Tibial artery (tissue), 4 donors: ENCODE measurements around the gene COX19.
"Not testable (repeated sequence)": the region's sequence is repeated elsewhere in the genome, so short reads cannot be mapped to it uniquely, and the experiment has no call there.

Experiments
- DNase-seq, 2 donors: peaks; one replicate each; pipeline ENCODE4 v3.0.0-alpha.2; 2019
- H3K27ac ChIP-seq, 2 donors: fragments of 200-600 bp; sonication (generic) in 1 of 2; 1 replicate in 1 of 2; 2 replicates in 1 of 2; pipeline ENCODE4 v1.5.1; 2018 to 2019; ENCODE audit warnings: mild to moderate bottlenecking in 1 of 2
- H3K27me3 ChIP-seq, 2 donors: fragments of 200-600 bp; sonication (generic) in 1 of 2; one replicate each; pipeline versions ENCODE4 v1.5.1 to v1.6.0; 2016 to 2019
- H3K36me3 ChIP-seq, 3 donors: fragments of 200-600 bp; sonication (generic) in 2 of 3; one replicate each; pipeline ENCODE4 v1.5.1; 2016 to 2019; ENCODE audit warnings: mild to moderate bottlenecking in 2 of 3
- H3K4me1 ChIP-seq, 4 donors: fragments of 200-600 bp; sonication (generic) in 2 of 4; 1 replicate in 3 of 4; 2 replicates in 1 of 4; pipeline ENCODE4 v1.5.1; 2016 to 2019
- H3K4me3 ChIP-seq, 2 donors: fragments of 200-600 bp; sonication (generic) in 1 of 2; 1 replicate in 1 of 2; 2 replicates in 1 of 2; pipeline ENCODE4 v1.5.1; 2018 to 2019; ENCODE audit warnings: mild to moderate bottlenecking in 2 of 2
- H3K9me3 ChIP-seq, 3 donors: fragments of 200-600 bp; sonication (generic) in 1 of 3; one replicate each; pipeline ENCODE4 v1.5.1; 2016 to 2019
- CTCF ChIP-seq, 2 experiments: fragments of 200-600 bp in 1 of 2; fragments of 450-650 bp in 1 of 2; IDR thresholded peaks; one replicate each; pipeline ENCODE4 v1.5.1; 2017 to 2019; ENCODE audit warnings: antibody characterized with exemption in 2 of 2, mild to moderate bottlenecking in 1 of 2, moderate library complexity in 1 of 2
- intact Hi-C: fragments of 100-400 bp; cut with DNase I; formaldehyde crosslinking; loops from one replicate; pipeline ENCODE4 v1.15.0; 2023; ENCODE audit warnings: low total_unique reads

The COX19 gene

GRCh38 chr7:964401-965231, 10.7 kb downstream of the COX19 start:
- peak; percentile 24 for TF ChIP-seq CTCF (IDR thresholded peaks at IDR 0.05)
- intact Hi-C loops = no loop called here
- H3K27me3 ChIP-seq = no peaks in the 10 kb centered on the region
- peak overlapping the region; percentile 5 to 28 for H3K4me3 ChIP-seq
- peaks cover 18 to 34% (median 24%) of the 10 kb centered on the region in 3 donors for H3K36me3 ChIP-seq
- peak overlapping the region; percentile 84 to 85 for H3K27ac ChIP-seq
- H3K4me1 ChIP-seq = peaks cover 0 to 41% (median 34%) of the 10 kb centered on the region in 4 donors
- no peaks in the 10 kb centered on the region for H3K9me3 ChIP-seq
- peak; percentile 72 to 82 for DNase-seq

GRCh38 chr7:963236-964078, 11.9 kb downstream of the COX19 start:
- H3K9me3 ChIP-seq = no peaks in the 10 kb centered on the region
- no peak for TF ChIP-seq CTCF (IDR thresholded peaks at IDR 0.05)
- no peak overlapping the region for H3K4me3 ChIP-seq
- peak in 1 of 2 donors; percentile 63 for DNase-seq
- peaks cover 0 to 41% (median 34%) of the 10 kb centered on the region in 4 donors for H3K4me1 ChIP-seq
- peak overlapping the region; percentile 84 to 85 for H3K27ac ChIP-seq
- intact Hi-C loops = no loop called here
- H3K36me3 ChIP-seq = peaks cover 7 to 23% (median 12%) of the 10 kb centered on the region in 3 donors
- peaks cover 0 to 2% of the 10 kb centered on the region in 2 donors for H3K27me3 ChIP-seq

GRCh38 chr7:962401-963081, 12.8 kb downstream of the COX19 start:
- Histone ChIP-seq H3K4me3 (no peak overlapping the region), H3K9me3 (no peaks in the 10 kb centered on the region), H3K27me3 (peaks cover 0 to 7% of the 10 kb centered on the region in 2 donors), H3K4me1 (peaks cover 0 to 41% (median 34%) of the 10 kb centered on the region in 4 donors), H3K36me3 (peaks cover 0 to 14% (median 3%) of the 10 kb centered on the region in 3 donors), H3K27ac (no peak overlapping the region)
- TF ChIP-seq CTCF (IDR thresholded peaks at IDR 0.05) = no peak
- intact Hi-C loops = no loop called here
- peak in 1 of 2 donors; percentile 51 for DNase-seq

GRCh38 chr7:961546-962400, 13.6 kb downstream of the COX19 start:
- peaks cover 0 to 39% (median 34%) of the 10 kb centered on the region in 4 donors for H3K4me1 ChIP-seq
- peak in 1 of 2 donors; percentile 53 for DNase-seq

GRCh38 chr7:960972-961371, 14.4 kb downstream of the COX19 start:
- peak in 1 of 2 donors; percentile 40 for DNase-seq
- H3K27ac ChIP-seq, H3K4me3 ChIP-seq, H3K9me3 ChIP-seq, H3K27me3 ChIP-seq, intact Hi-C loops, H3K36me3 ChIP-seq: not testable (repeated sequence)
- H3K4me1 ChIP-seq = peaks cover 0 to 32% (median 29%) of the 10 kb centered on the region in 4 donors

More at GRCh38 chr7:961546-962400, 13.6 kb downstream of the COX19 start:
- TF ChIP-seq CTCF (IDR thresholded peaks at IDR 0.05) = no peak
- no peaks in the 10 kb centered on the region for H3K9me3 ChIP-seq
- intact Hi-C loops = no loop called here
- peaks cover 0 to 7% of the 10 kb centered on the region in 2 donors for H3K27me3 ChIP-seq
- H3K4me3 ChIP-seq = no peak overlapping the region
- peaks cover 0 to 6% (median 0%) of the 10 kb centered on the region in 3 donors for H3K36me3 ChIP-seq
- H3K27ac ChIP-seq = no peak overlapping the region
